DND-41 (cell line): ENCODE measurements around the gene ROBO4.

Experiments
- ATAC-seq: fragments of 200-7000 bp; cut with Tn5 transposase; 3 replicates; pipeline ENCODE4 v1.9.1; 2021; ENCODE audit warnings: low read depth; ENCODE audit not compliant: insufficient read depth
- DNase-seq: peaks from one replicate; pipeline ENCODE4 v3.0.0-alpha.2; 2020
- H2AFZ ChIP-seq: 2 replicates; pipeline ENCODE4 v1.6.0; 2012; ENCODE audit warnings: low read depth, low read length
- H3K27ac ChIP-seq: 2 replicates; pipeline ENCODE4 v1.5.1; 2012; ENCODE audit warnings: low read length, inconsistent platforms
- H3K27me3 ChIP-seq: fragments of 200-600 bp; sonication (generic); 2 replicates; pipeline ENCODE4 v1.6.0; 2012; ENCODE audit warnings: low read length, mild to moderate bottlenecking, inconsistent platforms; ENCODE audit not compliant: insufficient read depth, poor library complexity
- H3K36me3 ChIP-seq: 2 replicates; pipeline ENCODE4 v1.5.1; 2012; ENCODE audit warnings: low read length, inconsistent platforms; ENCODE audit not compliant: insufficient read depth
- H3K4me1 ChIP-seq: 2 replicates; pipeline ENCODE4 v1.5.1; 2012; ENCODE audit warnings: mild to moderate bottlenecking, low read length; ENCODE audit not compliant: insufficient read depth
- H3K4me2 ChIP-seq: 2 replicates; pipeline ENCODE4 v1.6.0; 2012; ENCODE audit warnings: mild to moderate bottlenecking, moderate library complexity, low read length, inconsistent platforms; ENCODE audit not compliant: insufficient read depth
- H3K4me3 ChIP-seq, 2 experiments: fragments of 200-600 bp in 1 of 2; shearing (Covaris generic) in 1 of 2; 2 replicates each; pipeline ENCODE4 v1.5.1; 2012 to 2016; ENCODE audit warnings: inconsistent platforms in 2 of 2, low read length in 2 of 2, mild to moderate bottlenecking in 2 of 2, low read depth in 1 of 2, moderate library complexity in 1 of 2
- H3K79me2 ChIP-seq: 2 replicates; pipeline ENCODE4 v1.6.0; 2012; ENCODE audit warnings: low read length, inconsistent platforms; ENCODE audit not compliant: insufficient read depth
- H3K9ac ChIP-seq: 2 replicates; pipeline ENCODE4 v1.6.0; 2012; ENCODE audit warnings: low read depth, mild to moderate bottlenecking, inconsistent platforms, low read length, moderate library complexity
- H3K9me3 ChIP-seq: 2 replicates; pipeline ENCODE4 v1.5.1; 2012; ENCODE audit warnings: low read length, moderate library complexity, mild to moderate bottlenecking, inconsistent platforms; ENCODE audit not compliant: insufficient read depth, severe bottlenecking
- H4K20me1 ChIP-seq: 2 replicates; pipeline ENCODE4 v1.6.0; 2012; ENCODE audit warnings: low read length; ENCODE audit not compliant: insufficient read depth
- CTCF ChIP-seq: IDR thresholded peaks from 2 replicates; pipeline ENCODE4 v1.5.1; 2012; ENCODE audit warnings: borderline replicate concordance, low read length, moderate library complexity, mild to moderate bottlenecking; ENCODE audit not compliant: poor library complexity, severe bottlenecking; ENCODE audit errors: extremely low read depth
- EZH2 ChIP-seq: IDR thresholded peaks from 3 replicates; pipeline ENCODE4 v1.6.1; 2012; ENCODE audit warnings: borderline replicate concordance, low read depth, mild to moderate bottlenecking, moderate library complexity, low read length, inconsistent platforms; ENCODE audit not compliant: severe bottlenecking

The ROBO4 gene

GRCh38 chr11:124838805-124839127, 58.9 kb downstream of the ROBO4 start:
- Histone ChIP-seq H2AFZ (no peak overlapping the region), H3K4me3 (no peak overlapping the region), H3K27me3 (peaks cover 20% of the 10 kb centered on the region), H3K4me1 (no peaks in the 10 kb centered on the region), H3K4me2 (no peak overlapping the region), H3K9me3 (no peaks in the 10 kb centered on the region), H3K9ac (no peak overlapping the region), H3K36me3 (no peaks in the 10 kb centered on the region), H4K20me1 (no peaks in the 10 kb centered on the region), H3K27ac (no peak overlapping the region), H3K79me2 (no peaks in the 10 kb centered on the region)
- no peak for ATAC-seq
- DNase-seq = no peak
- no peak for TF ChIP-seq EZH2
- no peak for TF ChIP-seq CTCF

DNA sequence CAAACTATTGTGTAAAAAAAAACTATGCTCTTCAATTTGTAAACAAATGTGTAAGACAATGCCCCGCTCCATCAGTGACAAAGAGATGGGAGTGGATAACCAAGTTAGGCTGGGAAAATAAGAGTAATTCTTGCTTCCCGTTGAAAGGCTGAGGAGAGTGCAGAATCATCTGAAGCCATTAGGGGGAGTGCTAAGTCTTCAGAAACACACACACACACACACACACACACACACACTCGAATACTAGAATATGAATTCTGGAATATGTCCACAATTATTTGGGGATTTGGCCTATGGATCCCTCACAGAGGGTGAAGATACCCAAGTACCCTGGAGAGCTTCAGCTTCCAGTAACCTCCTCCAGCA, 60.2 kb downstream of the ROBO4 start:
- peaks cover 13% of the 10 kb centered on the region for H3K27me3 ChIP-seq
- TF ChIP-seq EZH2 = no peak
- TF ChIP-seq CTCF = peak; percentile 55
- no peak overlapping the region for H3K9ac ChIP-seq
- no peak overlapping the region for H2AFZ ChIP-seq
- no peaks in the 10 kb centered on the region for H3K4me1 ChIP-seq
- H4K20me1 ChIP-seq = no peaks in the 10 kb centered on the region
- H3K79me2 ChIP-seq = no peaks in the 10 kb centered on the region
- H3K36me3 ChIP-seq = no peaks in the 10 kb centered on the region
- H3K4me3 ChIP-seq = no peak overlapping the region
- DNase-seq (peak; percentile 11), ATAC-seq (peak; percentile 48; the same call in 2 of the 3 replicates)
- H3K9me3 ChIP-seq = no peaks in the 10 kb centered on the region
- H3K4me2 ChIP-seq = no peak overlapping the region
- no peak overlapping the region for H3K27ac ChIP-seq

DNA sequence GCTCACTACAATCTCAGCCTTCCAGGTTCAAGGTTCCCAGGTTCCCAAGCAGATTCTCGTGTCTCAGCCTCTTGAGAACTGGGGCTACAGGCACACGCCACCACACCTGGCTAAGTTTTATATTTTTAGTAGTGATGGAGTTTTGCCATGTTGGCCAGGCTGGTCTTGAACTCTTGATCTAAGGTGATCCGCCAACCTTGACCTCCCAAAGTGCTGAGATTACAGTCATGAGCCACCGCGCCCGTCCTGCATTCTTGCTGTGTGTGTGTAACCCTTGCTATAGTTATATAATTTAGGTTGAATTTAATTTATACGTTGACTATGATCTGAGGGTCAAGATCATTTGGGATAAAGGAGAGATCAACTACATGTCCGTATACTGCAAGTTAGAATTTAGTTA, 61.7 kb downstream of the ROBO4 start:
- H3K79me2 ChIP-seq = no peaks in the 10 kb centered on the region
- H3K36me3 ChIP-seq = no peaks in the 10 kb centered on the region
- DNase-seq = no peak
- no peaks in the 10 kb centered on the region for H3K4me1 ChIP-seq
- H3K9me3 ChIP-seq = no peaks in the 10 kb centered on the region
- TF ChIP-seq CTCF = no peak
- TF ChIP-seq EZH2 = no peak
- H4K20me1 ChIP-seq = no peaks in the 10 kb centered on the region
- H3K27ac ChIP-seq = no peak overlapping the region
- H3K9ac ChIP-seq = no peak overlapping the region
- no peak for ATAC-seq
- no peak overlapping the region for H3K4me2 ChIP-seq
- H3K27me3 ChIP-seq = peaks cover 3% of the 10 kb centered on the region
- H2AFZ ChIP-seq = no peak overlapping the region
- no peak overlapping the region for H3K4me3 ChIP-seq
